GM12878 (cell line): ENCODE results near the gene UIMC1. TPM values are rescaled to one million over a fixed set of nuclear protein-coding genes. Genes with fewer than 3 reads are reported as not detected.

Experiments
- ATAC-seq: fragments of 200-7000 bp; cut with Tn5 transposase; 3 replicates; pipeline ENCODE4 v1.9.1; 2020; ENCODE audit warnings: mild to moderate bottlenecking, moderate library complexity
- BruUV-seq: library from RNA; stranded (reverse); fragments of 400-500 nt; replicated peaks from 2 replicates; lab custom pipeline; 2021; lab: Mats Ljungman, UMichigan
- CTCF ChIA-PET: fragments of 300-600 bp; sonication (Branson Sonifier 250); formaldehyde crosslinking; extraction: SDS; loops from one replicate; lab custom pipeline; 2021; ENCODE audit warnings: inconsistent platforms; lab: Yijun Ruan, JAX
- POLR2A ChIA-PET: fragments of 350-600 bp; formaldehyde crosslinking; extraction: SDS; loops from one replicate; lab custom pipeline; 2021; ENCODE audit warnings: inconsistent platforms; lab: Charles Lee
- RAD21 ChIA-PET: fragments of 300-600 bp; sonication (Branson Sonifier 250); formaldehyde crosslinking; loops from one replicate; lab custom pipeline; 2023; ENCODE audit warnings: antibody characterized with exemption; ENCODE audit not compliant: unreplicated experiment; lab: Charles Lee
- SMC1A ChIA-PET: fragments of 300-600 bp; sonication (Branson Sonifier 250); formaldehyde crosslinking; loops from one replicate; lab custom pipeline; 2023; ENCODE audit not compliant: unreplicated experiment, uncharacterized antibody; lab: Charles Lee
- DNase-seq: peaks from one replicate; pipeline ENCODE4 v3.0.0-alpha.2; 2011; ENCODE audit warnings: low read depth, low spot score
- FAIRE-seq: peaks from 3 replicates; lab custom pipeline; 2011; peaks lifted over from hg19 to GRCh38; lab: Jason Lieb, UNC
- H2AFZ ChIP-seq: 2 replicates; pipeline ENCODE4 v1.6.0; 2011; ENCODE audit warnings: low read depth, low read length, control low read depth; ENCODE audit not compliant: control insufficient read depth
- H3K27ac ChIP-seq: 2 replicates; pipeline ENCODE4 v1.5.1; 2011; ENCODE audit warnings: control low read depth; ENCODE audit not compliant: control insufficient read depth, insufficient read depth
- H3K27me3 ChIP-seq, 2 experiments: replicated peaks in 1 of 2; 2 replicates each; pipeline versions ENCODE4 v1.6.0 to v1.6.1; 2011; ENCODE audit warnings: low read length in 1 of 2; ENCODE audit not compliant: control insufficient read depth in 2 of 2, insufficient read depth in 2 of 2
- H3K36me3 ChIP-seq, 2 experiments: 2 replicates each; pipeline ENCODE4 v1.5.1; 2011; ENCODE audit warnings: low read length in 1 of 2; ENCODE audit not compliant: control insufficient read depth in 2 of 2, insufficient read depth in 2 of 2
- H3K4me1 ChIP-seq: 2 replicates; pipeline ENCODE4 v1.6.1; 2011; ENCODE audit warnings: mild to moderate bottlenecking, low read length, moderate library complexity, mixed read lengths; ENCODE audit not compliant: control insufficient read depth, insufficient read depth
- H3K4me2 ChIP-seq: 2 replicates; pipeline ENCODE4 v1.6.0; 2011; ENCODE audit warnings: control low read depth; ENCODE audit not compliant: control insufficient read depth, insufficient read depth
- H3K4me3 ChIP-seq: fragments of 200-600 bp; sonication (generic); 2 replicates; pipeline ENCODE4 v1.5.1; 2016
- H3K79me2 ChIP-seq: 2 replicates; pipeline ENCODE4 v1.6.0; 2011; ENCODE audit warnings: low read length; ENCODE audit not compliant: control insufficient read depth, insufficient read depth
- H3K9ac ChIP-seq: 2 replicates; pipeline ENCODE4 v1.8.0; 2011; ENCODE audit warnings: low read length, control low read depth, mixed read lengths; ENCODE audit not compliant: control insufficient read depth, insufficient read depth
- H3K9me3 ChIP-seq: replicated peaks from 3 replicates; pipeline ENCODE4 v1.5.1; 2011; ENCODE audit warnings: mild to moderate bottlenecking, low read length; ENCODE audit not compliant: control insufficient read depth, insufficient read depth
- H4K20me1 ChIP-seq: 2 replicates; pipeline ENCODE4 v1.6.0; 2011; ENCODE audit not compliant: control insufficient read depth, insufficient read depth
- ATF7 ChIP-seq: fragments of 450-650 bp; IDR thresholded peaks from 2 replicates; pipeline ENCODE4 v1.6.1; 2016; ENCODE audit warnings: low read depth, mild to moderate bottlenecking
- BACH1 ChIP-seq: fragments of 450-650 bp; IDR thresholded peaks from 2 replicates; pipeline ENCODE4 v1.6.1; 2017; ENCODE audit warnings: mild to moderate bottlenecking, borderline replicate concordance
- CHD2 ChIP-seq: IDR thresholded peaks from 2 replicates; pipeline ENCODE4 v1.6.1; 2011; ENCODE audit warnings: low read depth, low read length, improper control_type of control experiment, borderline replicate concordance
- HDGF ChIP-seq: fragments of 450-650 bp; IDR thresholded peaks from 2 replicates; pipeline ENCODE4 v1.6.1; 2016; ENCODE audit warnings: antibody characterized with exemption
- KLF5 ChIP-seq: fragments of 450-650 bp; IDR thresholded peaks from 2 replicates; pipeline ENCODE4 v1.6.1; 2014; ENCODE audit warnings: mild to moderate bottlenecking; ENCODE audit not compliant: partially characterized antibody
- MEF2A ChIP-seq: IDR thresholded peaks from 2 replicates; pipeline ENCODE4 v1.6.1; 2011; ENCODE audit warnings: low read depth, mild to moderate bottlenecking, low read length, moderate library complexity; ENCODE audit not compliant: insufficient read depth
- NFXL1 ChIP-seq: fragments of 450-650 bp; IDR thresholded peaks from 2 replicates; pipeline ENCODE4 v1.6.1; 2017; ENCODE audit warnings: antibody characterized with exemption, mild to moderate bottlenecking, borderline replicate concordance
- SKIL ChIP-seq: fragments of 450-650 bp; IDR thresholded peaks from 2 replicates; pipeline ENCODE4 v1.6.1; 2017; ENCODE audit warnings: mild to moderate bottlenecking, low read depth, inconsistent platforms; ENCODE audit not compliant: poor library complexity, severe bottlenecking
- SP1 ChIP-seq: IDR thresholded peaks from one replicate; pipeline ENCODE4 v1.6.1; 2011; ENCODE audit warnings: low read depth, low read length
- SPI1 ChIP-seq: IDR thresholded peaks from 2 replicates; pipeline ENCODE4 v1.6.1; 2011; ENCODE audit warnings: low read depth, mild to moderate bottlenecking, low read length, moderate library complexity, borderline replicate concordance; ENCODE audit not compliant: insufficient read depth
- SREBF1 ChIP-seq: IDR thresholded peaks from 2 replicates; pipeline ENCODE4 v1.6.1; 2012; ENCODE audit warnings: mild to moderate bottlenecking, low read length
- SREBF2 ChIP-seq: IDR thresholded peaks from 2 replicates; pipeline ENCODE4 v1.6.1; 2012; ENCODE audit warnings: mild to moderate bottlenecking, low read length
- ZBED1 ChIP-seq: IDR thresholded peaks from 2 replicates; pipeline ENCODE4 v1.6.1; 2016; ENCODE audit warnings: borderline replicate concordance
- ZSCAN29 ChIP-seq: fragments of 450-650 bp; IDR thresholded peaks from 2 replicates; pipeline ENCODE4 v1.6.1; 2017; ENCODE audit warnings: mild to moderate bottlenecking, moderate library complexity
- ZZZ3 ChIP-seq: IDR thresholded peaks from 2 replicates; pipeline ENCODE4 v1.6.1; 2011; ENCODE audit warnings: low read depth; ENCODE audit not compliant: control insufficient read depth, insufficient read length
- WGBS: methylation state at CpG from one replicate; pipeline ENCODE4 v1.1.6; 2016; ENCODE audit warnings: low lambda C conversion rate; ENCODE audit not compliant: insufficient replicate concordance, insufficient coverage; ENCODE audit errors: missing lambda C conversion rate; 5-methylcytosine and 5-hydroxymethylcytosine counted together
- in situ Hi-C: fragments of 300-500 bp; cut with MboI; formaldehyde crosslinking; loops from 9 replicates; pipeline ENCODE4 v1.14.3; 2018; ENCODE audit warnings: mixed read lengths
- intact Hi-C: fragments of 100-400 bp; cut with micrococcal nuclease; formaldehyde crosslinking; loops from one replicate; pipeline ENCODE4 v1.14.2; 2022; ENCODE audit not compliant: unreplicated experiment
- polyA plus RNA-seq, 11 experiments: library from polyadenylated mRNA; depleted of rRNA in 4 of 11; unstranded in 6 of 11; stranded (reverse) in 5 of 11; fragments of >200 nt; fragmentation: Nextera tagmentation in 4 of 11; fragmentation: Illumina TruSeq in 1 of 11; extraction: Ambion mirVana in 4 of 11; extraction: Trizol in 1 of 11; gene quantifications; 1 replicate in 1 of 11; 2 replicates in 10 of 11; pipeline versions ENCODE4 v1.2.1 to v1.2.3, GENCODE V29; 2011 to 2016; ENCODE audit warnings: inconsistent platforms in 2 of 11, missing spikeins in 2 of 11, low read depth in 1 of 11
- total RNA-seq, 4 experiments: library from RNA; depleted of rRNA in 3 of 4; stranded (reverse); fragments of >200 nt in 3 of 4; fragmentation: Illumina TruSeq in 1 of 4; extraction: Trizol in 1 of 4; gene quantifications; 2 replicates each; pipeline versions ENCODE4 v1.2.1 to v1.2.3, GENCODE V29; 2013 to 2021
- TF ChIP-seq, protein P1 (sequence below): fragments of 450-650 bp; IDR thresholded peaks from 2 replicates; pipeline ENCODE4 v1.6.1; 2017; ENCODE audit warnings: borderline replicate concordance
- TF ChIP-seq, protein P2 (sequence below), 3 experiments: IDR thresholded peaks in 2 of 3; conservative IDR thresholded peaks in 1 of 3; 2 replicates each; pipeline ENCODE4 v1.5.1; 2011; ENCODE audit warnings: low read depth in 3 of 3, low read length in 3 of 3, mild to moderate bottlenecking in 3 of 3, control low read depth in 2 of 3, moderate library complexity in 2 of 3, inconsistent platforms in 1 of 3, mixed read lengths in 1 of 3; ENCODE audit not compliant: control insufficient read depth in 2 of 3, insufficient read depth in 1 of 3; ENCODE audit errors: extremely low read depth in 1 of 3
- TF ChIP-seq, protein P3 (sequence below): fragments of 450-650 bp; IDR thresholded peaks from 2 replicates; pipeline ENCODE4 v1.6.1; 2017; ENCODE audit warnings: low read depth, mild to moderate bottlenecking, moderate library complexity

UIMC1 gene
- total and polyA plus RNA-seq, 10 of the 15 experiments (the other 5 are each of a cell fraction or from before 2014, with no cell fraction given) = 16.2 to 51.4 (median 32.7) TPM

GRCh38 chr5:176875014-176875550, 131.5 kb downstream of the UIMC1 start:
- intact Hi-C loops (no loop called here), in situ Hi-C loops (no loop called here)
- POLR2A ChIA-PET = no interaction called here
- H2AFZ ChIP-seq = no peak overlapping the region
- H3K4me2 ChIP-seq = no peak overlapping the region
- BruUV-seq = no TSS peak
- no peaks in the 10 kb centered on the region for H3K36me3 ChIP-seq
- FAIRE-seq (no peak), ATAC-seq (no peak), DNase-seq (no peak)
- no peak for TF ChIP-seq KLF5
- no peak for TF ChIP-seq ZBED1
- TF ChIP-seq, protein P1, sequence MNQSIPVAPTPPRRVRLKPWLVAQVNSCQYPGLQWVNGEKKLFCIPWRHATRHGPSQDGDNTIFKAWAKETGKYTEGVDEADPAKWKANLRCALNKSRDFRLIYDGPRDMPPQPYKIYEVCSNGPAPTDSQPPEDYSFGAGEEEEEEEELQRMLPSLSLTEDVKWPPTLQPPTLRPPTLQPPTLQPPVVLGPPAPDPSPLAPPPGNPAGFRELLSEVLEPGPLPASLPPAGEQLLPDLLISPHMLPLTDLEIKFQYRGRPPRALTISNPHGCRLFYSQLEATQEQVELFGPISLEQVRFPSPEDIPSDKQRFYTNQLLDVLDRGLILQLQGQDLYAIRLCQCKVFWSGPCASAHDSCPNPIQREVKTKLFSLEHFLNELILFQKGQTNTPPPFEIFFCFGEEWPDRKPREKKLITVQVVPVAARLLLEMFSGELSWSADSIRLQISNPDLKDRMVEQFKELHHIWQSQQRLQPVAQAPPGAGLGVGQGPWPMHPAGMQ = no peak
- TF ChIP-seq SREBF1 = no peak
- TF ChIP-seq, protein P2, sequence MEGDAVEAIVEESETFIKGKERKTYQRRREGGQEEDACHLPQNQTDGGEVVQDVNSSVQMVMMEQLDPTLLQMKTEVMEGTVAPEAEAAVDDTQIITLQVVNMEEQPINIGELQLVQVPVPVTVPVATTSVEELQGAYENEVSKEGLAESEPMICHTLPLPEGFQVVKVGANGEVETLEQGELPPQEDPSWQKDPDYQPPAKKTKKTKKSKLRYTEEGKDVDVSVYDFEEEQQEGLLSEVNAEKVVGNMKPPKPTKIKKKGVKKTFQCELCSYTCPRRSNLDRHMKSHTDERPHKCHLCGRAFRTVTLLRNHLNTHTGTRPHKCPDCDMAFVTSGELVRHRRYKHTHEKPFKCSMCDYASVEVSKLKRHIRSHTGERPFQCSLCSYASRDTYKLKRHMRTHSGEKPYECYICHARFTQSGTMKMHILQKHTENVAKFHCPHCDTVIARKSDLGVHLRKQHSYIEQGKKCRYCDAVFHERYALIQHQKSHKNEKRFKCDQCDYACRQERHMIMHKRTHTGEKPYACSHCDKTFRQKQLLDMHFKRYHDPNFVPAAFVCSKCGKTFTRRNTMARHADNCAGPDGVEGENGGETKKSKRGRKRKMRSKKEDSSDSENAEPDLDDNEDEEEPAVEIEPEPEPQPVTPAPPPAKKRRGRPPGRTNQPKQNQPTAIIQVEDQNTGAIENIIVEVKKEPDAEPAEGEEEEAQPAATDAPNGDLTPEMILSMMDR (IDR thresholded peaks at IDR 0.05 in 2 of 3, conservative IDR thresholded peaks at IDR 0.05 in 1 of 3; ENCODE audit: control insufficient read depth in 2 of 3, extremely low read depth in 1 of 3, insufficient read depth in 1 of 3, low read depth in 3 of 3, low read length in 3 of 3) = no peak
- no peak for TF ChIP-seq CHD2
- no peak for TF ChIP-seq ATF7
- TF ChIP-seq SREBF2 = no peak
- no peak for TF ChIP-seq NFXL1
- TF ChIP-seq ZSCAN29 = no peak
- no peak for TF ChIP-seq ZZZ3
- TF ChIP-seq MEF2A = no peak
- no peak for TF ChIP-seq SP1
- TF ChIP-seq BACH1 = no peak
- TF ChIP-seq SPI1 = no peak
- TF ChIP-seq, protein P3, sequence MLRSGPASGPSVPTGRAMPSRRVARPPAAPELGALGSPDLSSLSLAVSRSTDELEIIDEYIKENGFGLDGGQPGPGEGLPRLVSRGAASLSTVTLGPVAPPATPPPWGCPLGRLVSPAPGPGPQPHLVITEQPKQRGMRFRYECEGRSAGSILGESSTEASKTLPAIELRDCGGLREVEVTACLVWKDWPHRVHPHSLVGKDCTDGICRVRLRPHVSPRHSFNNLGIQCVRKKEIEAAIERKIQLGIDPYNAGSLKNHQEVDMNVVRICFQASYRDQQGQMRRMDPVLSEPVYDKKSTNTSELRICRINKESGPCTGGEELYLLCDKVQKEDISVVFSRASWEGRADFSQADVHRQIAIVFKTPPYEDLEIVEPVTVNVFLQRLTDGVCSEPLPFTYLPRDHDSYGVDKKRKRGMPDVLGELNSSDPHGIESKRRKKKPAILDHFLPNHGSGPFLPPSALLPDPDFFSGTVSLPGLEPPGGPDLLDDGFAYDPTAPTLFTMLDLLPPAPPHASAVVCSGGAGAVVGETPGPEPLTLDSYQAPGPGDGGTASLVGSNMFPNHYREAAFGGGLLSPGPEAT = no peak
- TF ChIP-seq SKIL = no peak
- TF ChIP-seq HDGF = no peak
- H3K9me3 ChIP-seq = no peaks in the 10 kb centered on the region; the same call in 2 of the 3 replicates
- WGBS = 51% methylated on average over 17 of the region's 17 CpGs
- RAD21 ChIA-PET = no interaction called here
- no peak overlapping the region for H3K9ac ChIP-seq
- no peaks in the 10 kb centered on the region for H3K79me2 ChIP-seq
- no peak overlapping the region for H3K27ac ChIP-seq
- no peaks in the 10 kb centered on the region for H3K4me1 ChIP-seq
- no peaks in the 10 kb centered on the region for H4K20me1 ChIP-seq
- SMC1A ChIA-PET = no interaction called here
- CTCF ChIA-PET = no interaction called here
- H3K4me3 ChIP-seq = no peak overlapping the region
- no peaks in the 10 kb centered on the region for H3K27me3 ChIP-seq
